CD8-positive, alpha-beta memory T cell (primary cell): Measurements from ENCODE around the gene PSAT1. TPM values are rescaled to one million over a fixed set of nuclear protein-coding genes. Genes with fewer than 3 reads are reported as not detected.

Experiments
- CTCF ChIA-PET: fragments of 350-600 bp; sonication (Branson Sonifier 250); formaldehyde crosslinking; loops from one replicate; lab custom pipeline; 2021; ENCODE audit warnings: antibody characterized with exemption; lab: Charles Lee
- POLR2A ChIA-PET: fragments of 350-600 bp; sonication (Branson Sonifier 250); formaldehyde crosslinking; loops from one replicate; lab custom pipeline; 2021; ENCODE audit warnings: antibody characterized with exemption; lab: Charles Lee
- DNase-seq, 5 donors: peaks; one replicate each; pipeline versions ENCODE4 v3.0.0 to v3.0.0-alpha.2; 2020 to 2022; ENCODE audit warnings: mixed read lengths in 1 of 5
- H3K27ac ChIP-seq: one replicate; pipeline ENCODE4 v1.7.0; 2013; ENCODE audit warnings: low read depth, mild to moderate bottlenecking, low read length, moderate library complexity
- H3K27me3 ChIP-seq: 2 replicates; pipeline ENCODE4 v1.7.0; 2013; ENCODE audit warnings: low read length, mild to moderate bottlenecking; ENCODE audit not compliant: insufficient read depth, poor library complexity, severe bottlenecking
- H3K36me3 ChIP-seq: 2 replicates; pipeline ENCODE4 v1.7.0; 2013; ENCODE audit warnings: mild to moderate bottlenecking, low read length, moderate library complexity; ENCODE audit not compliant: insufficient read depth
- H3K4me1 ChIP-seq: 2 replicates; pipeline ENCODE4 v1.7.0; 2013; ENCODE audit warnings: mild to moderate bottlenecking, low read length, moderate library complexity; ENCODE audit not compliant: insufficient read depth
- H3K4me3 ChIP-seq: 2 replicates; pipeline ENCODE4 v1.7.0; 2013; ENCODE audit warnings: mild to moderate bottlenecking, low read length
- H3K9me3 ChIP-seq: 2 replicates; pipeline ENCODE4 v1.7.0; 2013; ENCODE audit warnings: mild to moderate bottlenecking, low read length
- H3K27ac Mint-ChIP-seq, 8 donors: one replicate each; pipeline ENCODE4 v1.8.0; 2020 to 2021; ENCODE audit warnings: mixed read lengths in 8 of 8, mild to moderate bottlenecking in 6 of 8, inconsistent platforms in 3 of 8, moderate library complexity in 3 of 8
- H3K27me3 Mint-ChIP-seq, 2 donors: one replicate each; pipeline ENCODE4 v1.8.0; 2020 to 2021; ENCODE audit warnings: mixed read lengths in 2 of 2, mild to moderate bottlenecking in 1 of 2, moderate library complexity in 1 of 2
- H3K36me3 Mint-ChIP-seq, 3 donors: one replicate each; pipeline ENCODE4 v1.8.0; 2020 to 2021; ENCODE audit warnings: mixed read lengths in 3 of 3, inconsistent platforms in 1 of 3, mild to moderate bottlenecking in 1 of 3
- H3K4me1 Mint-ChIP-seq, 3 donors: one replicate each; pipeline ENCODE4 v1.8.0; 2020 to 2021; ENCODE audit warnings: mixed read lengths in 3 of 3, inconsistent platforms in 1 of 3, mild to moderate bottlenecking in 1 of 3
- H3K4me3 Mint-ChIP-seq, 7 donors: one replicate each; pipeline ENCODE4 v1.8.0; 2020 to 2021; ENCODE audit warnings: mixed read lengths in 7 of 7, mild to moderate bottlenecking in 6 of 7, moderate library complexity in 4 of 7, inconsistent platforms in 2 of 7
- H3K9me3 Mint-ChIP-seq, 5 donors: one replicate each; pipeline ENCODE4 v1.8.0; 2020 to 2022; ENCODE audit warnings: mixed read lengths in 5 of 5, mild to moderate bottlenecking in 3 of 5, moderate library complexity in 2 of 5, inconsistent platforms in 1 of 5
- polyA plus RNA-seq: library from polyadenylated mRNA; unstranded; fragments of 300-500 nt; fragmentation: Illumina TruSeq; gene quantifications from one replicate; pipeline ENCODE4 v1.2.3, GENCODE V29; 2021
- total RNA-seq, 2 experiments: library from RNA; stranded (reverse); gene quantifications; one replicate each; pipeline ENCODE4 v1.2.3, GENCODE V29; 2021

The PSAT1 gene
- total and polyA plus RNA-seq, 3 experiments from 2014 or later, result 11.6 to 93.4 (median 89.0) TPM

GRCh38 chr9:78295177-78295575 lies 1.7 kb upstream of the PSAT1 start:
- Histone ChIP-seq H3K4me3 (no peak overlapping the region), H3K27me3 (no peaks in the 10 kb centered on the region), H3K36me3 (no peaks in the 10 kb centered on the region), H3K4me1 (peaks cover 10% of the 10 kb centered on the region), H3K27ac (no peak overlapping the region), H3K9me3 (no peaks in the 10 kb centered on the region)
- no peak for DNase-seq
- Mint-ChIP-seq H3K4me1 (peaks cover 29 to 41% (median 37%) of the 10 kb centered on the region in 3 donors), H3K9me3 (no peaks in the 10 kb centered on the region), H3K36me3 (peaks cover 0 to 3% (median 3%) of the 10 kb centered on the region in 3 donors), H3K27me3 (peaks cover 0 to 6% of the 10 kb centered on the region in 2 donors), H3K27ac (no peak overlapping the region), H3K4me3 (peak overlapping the region in 4 of 7 donors; percentile 36 to 95 (median 88))
- POLR2A ChIA-PET, result no interaction called here
- CTCF ChIA-PET, result no interaction called here

- POLR2A ChIA-PET, result no interaction called here
- Histone ChIP-seq H3K4me3 (peak overlapping the region; percentile 69), H3K27me3 (no peaks in the 10 kb centered on the region), H3K4me1 (peaks cover 10% of the 10 kb centered on the region), H3K27ac (no peak overlapping the region), H3K36me3 (no peaks in the 10 kb centered on the region), H3K9me3 (no peaks in the 10 kb centered on the region)
- peak overlapping the region in 1 of 8 donors; percentile 9 for H3K27ac Mint-ChIP-seq
- peak overlapping the region; percentile 6 to 95 (median 87) for H3K4me3 Mint-ChIP-seq
- CTCF ChIA-PET, result no interaction called here
- peaks cover 0 to 6% of the 10 kb centered on the region in 2 donors for H3K27me3 Mint-ChIP-seq
- H3K9me3 Mint-ChIP-seq, result no peaks in the 10 kb centered on the region
- H3K36me3 Mint-ChIP-seq, result peaks cover 0 to 5% (median 3%) of the 10 kb centered on the region in 3 donors
- H3K4me1 Mint-ChIP-seq, result peaks cover 29 to 41% (median 37%) of the 10 kb centered on the region in 3 donors
- DNase-seq, result no peak
Observed at GRCh38 chr9:78295731-78296130, 1.2 kb upstream of the PSAT1 start.

DNA sequence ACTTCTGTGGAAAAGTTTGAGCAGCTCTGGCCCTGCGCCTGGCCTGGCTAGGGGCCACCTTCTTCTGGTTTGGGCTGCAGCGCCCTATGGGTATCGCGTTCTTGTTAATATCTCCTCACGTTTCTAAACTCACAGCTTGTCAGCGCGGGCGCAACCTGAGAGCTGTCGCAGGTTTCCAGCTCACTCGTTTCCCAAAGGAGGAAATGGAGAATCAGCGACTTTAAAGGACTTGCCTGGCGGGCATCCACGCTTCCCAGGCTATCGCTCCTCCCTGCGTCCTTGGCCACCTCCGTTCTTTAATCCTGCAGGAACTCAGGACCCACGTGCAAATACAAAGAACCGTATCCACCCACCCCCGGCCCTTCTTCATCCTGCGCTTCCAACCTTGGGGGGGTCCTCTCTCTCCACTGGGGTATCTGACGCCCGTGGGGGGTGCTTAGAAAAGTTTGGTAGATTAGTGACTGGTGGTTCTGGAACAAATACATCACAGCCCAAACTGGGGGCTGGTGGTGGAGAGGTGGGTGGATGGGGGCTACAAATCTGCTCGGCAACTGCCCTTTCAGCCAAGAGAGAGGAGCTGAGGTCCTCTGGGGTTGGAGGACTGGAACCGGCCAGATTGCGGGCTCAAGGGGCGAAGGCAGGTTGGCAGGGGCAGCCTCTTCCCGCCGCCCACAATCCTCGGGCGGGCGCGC lies 578 bp upstream of the PSAT1 start:
- Histone ChIP-seq H3K4me3 (peak overlapping the region; percentile 69), H3K36me3 (no peaks in the 10 kb centered on the region), H3K9me3 (no peaks in the 10 kb centered on the region), H3K4me1 (peaks cover 10% of the 10 kb centered on the region), H3K27me3 (no peaks in the 10 kb centered on the region), H3K27ac (peak overlapping the region; percentile 38)
- no peak for DNase-seq
- Mint-ChIP-seq H3K27me3 (peaks cover 0 to 6% of the 10 kb centered on the region in 2 donors), H3K27ac (peak overlapping the region in 7 of 8 donors; percentile 32 to 84 (median 59)), H3K36me3 (peaks cover 0 to 5% (median 3%) of the 10 kb centered on the region in 3 donors), H3K4me1 (peaks cover 29 to 41% (median 37%) of the 10 kb centered on the region in 3 donors), H3K9me3 (no peaks in the 10 kb centered on the region), H3K4me3 (peak overlapping the region; percentile 83 to 95 (median 89))
- CTCF ChIA-PET, result interaction anchor here (0.7 to 1.4 kb wide), 6 partner anchors 9 to 466 kb away, joined by 3 to 5 read pairs (median 3); partner anchors contain the start of gene CEP78
- POLR2A ChIA-PET, result interaction anchor here (1.0 kb wide), 1 partner anchor 20 kb away, joined by 5 read pairs; no protein-coding TSS in a partner anchor

DNA sequence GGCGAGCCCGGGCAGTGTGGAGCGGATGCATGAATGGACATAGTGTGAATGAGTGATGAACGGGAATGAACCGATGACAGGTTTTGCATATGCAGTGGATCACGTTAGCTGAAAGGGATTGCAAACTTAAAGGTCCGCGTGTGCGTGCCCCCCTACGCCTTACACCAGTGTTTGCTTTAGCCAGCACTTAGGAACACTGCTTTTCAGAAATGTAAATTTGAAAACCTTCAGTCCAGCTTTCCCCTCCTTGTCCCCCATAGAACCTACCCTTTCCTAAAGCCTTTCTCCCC lies 692 bp downstream of the PSAT1 start:
- no peak for DNase-seq
- Histone ChIP-seq H3K27me3 (no peaks in the 10 kb centered on the region), H3K4me3 (peak overlapping the region; percentile 69), H3K4me1 (peaks cover 10% of the 10 kb centered on the region), H3K27ac (peak overlapping the region; percentile 35), H3K36me3 (no peaks in the 10 kb centered on the region), H3K9me3 (no peaks in the 10 kb centered on the region)
- CTCF ChIA-PET, result interaction anchor here (1.3 to 1.4 kb wide), 2 partner anchors 38 to 61 kb away, joined by 3 to 5 read pairs; partner anchors contain the start of gene CEP78
- Mint-ChIP-seq H3K4me1 (peaks cover 28 to 39% (median 35%) of the 10 kb centered on the region in 3 donors), H3K4me3 (peak overlapping the region; percentile 83 to 95 (median 89)), H3K36me3 (peaks cover 0 to 9% (median 3%) of the 10 kb centered on the region in 3 donors), H3K27ac (peak overlapping the region in 5 of 8 donors; percentile 12 to 72 (median 40)), H3K9me3 (no peaks in the 10 kb centered on the region), H3K27me3 (peaks cover 0 to 6% of the 10 kb centered on the region in 2 donors)
- POLR2A ChIA-PET, result interaction anchor here (1.0 to 1.2 kb wide), 2 partner anchors 21 to 62 kb away, joined by 5 to 6 read pairs; partner anchors contain the start of gene CEP78

DNA sequence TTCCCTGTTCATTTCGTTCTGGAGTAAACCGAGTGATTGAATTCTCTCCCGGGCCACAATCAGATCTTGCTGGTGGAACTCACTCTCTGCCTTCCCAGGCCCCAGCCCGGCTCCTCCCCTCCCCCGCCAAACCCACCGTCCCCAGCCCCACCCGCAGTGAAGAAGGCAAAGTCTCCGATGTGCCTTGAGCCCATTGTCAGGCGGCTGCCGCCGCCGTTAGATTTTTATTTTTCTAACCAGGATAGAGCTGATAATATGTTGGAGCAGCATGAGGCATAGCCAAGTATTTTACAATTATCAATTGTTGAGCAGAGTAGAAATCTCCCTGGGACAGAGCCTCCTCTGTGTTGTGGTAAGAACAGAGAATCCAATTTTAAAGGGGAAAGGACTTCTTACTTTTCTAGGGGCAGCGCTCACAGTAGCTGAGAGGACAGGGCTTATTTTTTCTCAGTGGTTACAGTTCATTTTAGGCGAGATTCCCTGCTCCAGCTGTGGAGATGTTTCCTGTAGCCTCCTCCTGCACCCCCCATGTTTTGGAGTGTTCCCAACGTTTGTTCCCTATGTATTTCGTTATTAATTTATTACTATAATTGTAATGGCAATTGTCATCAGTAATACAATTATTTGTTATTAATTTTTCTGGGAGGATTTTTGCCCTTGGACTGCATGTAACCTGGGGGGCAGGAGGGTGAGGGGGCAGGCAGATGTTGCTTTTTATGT lies 1.3 kb downstream of the PSAT1 start:
- peaks cover 22 to 33% (median 29%) of the 10 kb centered on the region in 3 donors for H3K4me1 Mint-ChIP-seq
- no peaks in the 10 kb centered on the region for H3K9me3 ChIP-seq
- peak overlapping the region; percentile 35 for H3K27ac ChIP-seq
- ChIA-PET CTCF (no interaction called here), POLR2A (interaction anchor here (1.2 kb wide), 1 partner anchor 62 kb away, joined by 6 read pairs; the partner anchor contains the start of gene CEP78)
- H3K36me3 ChIP-seq, result no peaks in the 10 kb centered on the region
- DNase-seq, result no peak
- peaks cover 0 to 9% (median 3%) of the 10 kb centered on the region in 3 donors for H3K36me3 Mint-ChIP-seq
- peak overlapping the region in 3 of 8 donors; percentile 64 to 70 (median 66) for H3K27ac Mint-ChIP-seq
- peak overlapping the region; percentile 69 for H3K4me3 ChIP-seq
- H3K27me3 ChIP-seq, result no peaks in the 10 kb centered on the region
- peak overlapping the region; percentile 83 to 95 (median 89) for H3K4me3 Mint-ChIP-seq
- no peaks in the 10 kb centered on the region for H3K9me3 Mint-ChIP-seq
- H3K27me3 Mint-ChIP-seq, result peaks cover 0 to 6% of the 10 kb centered on the region in 2 donors
- H3K4me1 ChIP-seq, result peaks cover 10% of the 10 kb centered on the region

DNA sequence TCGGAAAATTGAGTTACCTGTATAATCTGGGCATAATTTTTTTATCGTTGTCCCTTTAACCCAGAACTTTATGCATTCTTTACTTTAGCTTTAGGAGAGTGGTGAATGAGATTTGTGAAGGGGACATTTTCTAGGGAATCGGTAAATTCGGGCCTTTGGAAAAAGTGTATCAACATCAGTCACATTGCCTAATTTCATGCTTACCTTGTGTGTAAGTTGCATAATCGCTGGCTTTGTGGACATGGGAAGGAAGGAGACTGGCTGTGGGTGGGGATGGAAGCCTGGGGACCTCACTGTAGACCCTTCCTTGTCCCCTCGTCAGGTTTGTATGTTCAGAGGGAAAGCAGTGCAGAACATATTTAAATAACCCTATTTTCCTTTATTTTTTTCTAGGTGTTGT lies 3.3 kb downstream of the PSAT1 start:
- Mint-ChIP-seq H3K9me3 (no peaks in the 10 kb centered on the region), H3K27ac (peak overlapping the region in 1 of 8 donors; percentile 47), H3K4me3 (peak overlapping the region in 1 of 7 donors; percentile 10), H3K36me3 (peaks cover 0 to 17% (median 6%) of the 10 kb centered on the region in 3 donors), H3K4me1 (peaks cover 19 to 27% (median 24%) of the 10 kb centered on the region in 3 donors), H3K27me3 (peaks cover 0 to 6% of the 10 kb centered on the region in 2 donors)
- POLR2A ChIA-PET, result interaction anchor here (0.6 kb wide), 1 partner anchor 1898 kb away, joined by 3 read pairs; no protein-coding TSS in a partner anchor
- H3K4me3 ChIP-seq, result no peak overlapping the region
- DNase-seq, result no peak
- H3K4me1 ChIP-seq, result peaks cover 10% of the 10 kb centered on the region
- H3K36me3 ChIP-seq, result no peaks in the 10 kb centered on the region
- CTCF ChIA-PET, result no interaction called here
- no peak overlapping the region for H3K27ac ChIP-seq
- H3K27me3 ChIP-seq, result no peaks in the 10 kb centered on the region
- no peaks in the 10 kb centered on the region for H3K9me3 ChIP-seq

DNA sequence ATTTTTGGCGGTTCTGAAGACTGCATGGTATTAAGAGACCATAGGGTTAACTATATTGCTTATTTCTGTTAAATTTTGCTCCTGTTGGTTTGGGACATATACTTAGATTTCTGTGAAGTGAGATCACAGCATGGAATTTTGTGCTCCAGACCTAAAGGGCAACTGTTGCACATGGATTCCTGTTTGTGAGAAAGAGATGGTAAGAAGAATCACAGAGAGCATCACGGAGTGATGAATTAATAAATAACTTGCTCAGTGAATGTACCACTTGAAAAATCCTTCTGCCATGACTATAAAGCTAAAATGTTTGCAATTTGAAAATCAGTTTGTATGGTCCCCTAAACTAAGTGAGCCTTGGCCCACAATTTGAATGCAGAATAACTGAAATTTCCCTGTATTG lies 4.5 kb downstream of the PSAT1 start:
- H3K4me3 ChIP-seq, result no peak overlapping the region
- Mint-ChIP-seq H3K27ac (peak overlapping the region in 1 of 8 donors; percentile 35), H3K4me1 (peaks cover 15 to 20% (median 18%) of the 10 kb centered on the region in 3 donors), H3K4me3 (peak overlapping the region in 1 of 7 donors; percentile 16), H3K36me3 (peaks cover 0 to 20% (median 17%) of the 10 kb centered on the region in 3 donors), H3K9me3 (no peaks in the 10 kb centered on the region), H3K27me3 (peaks cover 0 to 6% of the 10 kb centered on the region in 2 donors)
- no peaks in the 10 kb centered on the region for H3K9me3 ChIP-seq
- CTCF ChIA-PET, result no interaction called here
- H3K27ac ChIP-seq, result no peak overlapping the region
- no peak for DNase-seq
- no peaks in the 10 kb centered on the region for H3K27me3 ChIP-seq
- peaks cover 6% of the 10 kb centered on the region for H3K36me3 ChIP-seq
- H3K4me1 ChIP-seq, result peaks cover 10% of the 10 kb centered on the region
- POLR2A ChIA-PET, result no interaction called here
